ENCODE measurements around the gene COL4A1.

Gene COL4A1

GRCh38 chr13:110236831-110237261 lies 70.1 kb downstream of the COL4A1 start:
- DNase-seq (ENCODE audit: low spot score) = no peak

- no peak for DNase-seq (ENCODE audit: low spot score)
Observed at GRCh38 chr13:110236431-110236830, 70.5 kb downstream of the COL4A1 start.

GRCh38 chr13:110234532-110234931 lies 72.4 kb downstream of the COL4A1 start:
- no peak for DNase-seq (ENCODE audit: low spot score)

- no peak for DNase-seq (ENCODE audit: low spot score)
Observed at GRCh38 chr13:110233951-110234280, 73.0 kb downstream of the COL4A1 start.

GRCh38 chr13:110233181-110233950 lies 73.6 kb downstream of the COL4A1 start:
- no peak for DNase-seq (ENCODE audit: low spot score)

- no peak for DNase-seq (ENCODE audit: low spot score)
Observed at GRCh38 chr13:110232756-110233155, 74.2 kb downstream of the COL4A1 start.

- DNase-seq (ENCODE audit: low spot score) = no peak
Observed at GRCh38 chr13:110232142-110232541, 74.8 kb downstream of the COL4A1 start.

- no peak for DNase-seq (ENCODE audit: low spot score)
Observed at GRCh38 chr13:110231348-110232047, 75.5 kb downstream of the COL4A1 start.

GRCh38 chr13:110230661-110231347 lies 76.2 kb downstream of the COL4A1 start:
- no peak for DNase-seq (ENCODE audit: low spot score)

- no peak for DNase-seq (ENCODE audit: low spot score)
Observed at GRCh38 chr13:110229905-110230563, 76.9 kb downstream of the COL4A1 start.

- no peak for DNase-seq (ENCODE audit: low spot score)
Observed at GRCh38 chr13:110228936-110229904, 77.7 kb downstream of the COL4A1 start.

- no peak for DNase-seq (ENCODE audit: low spot score)
Observed at GRCh38 chr13:110227864-110228643, 78.9 kb downstream of the COL4A1 start.

- DNase-seq (ENCODE audit: low spot score) = no peak
Observed at GRCh38 chr13:110227416-110227815, 79.5 kb downstream of the COL4A1 start.

GRCh38 chr13:110225609-110226574 lies 81.1 kb downstream of the COL4A1 start:
- no peak for DNase-seq (ENCODE audit: low spot score)

GRCh38 chr13:110225003-110225402 lies 82.0 kb downstream of the COL4A1 start:
- no peak for DNase-seq (ENCODE audit: low spot score)

GRCh38 chr13:110224519-110224918 lies 82.4 kb downstream of the COL4A1 start:
- no peak for DNase-seq (ENCODE audit: low spot score)

GRCh38 chr13:110221406-110222117 lies 85.4 kb downstream of the COL4A1 start:
- DNase-seq (ENCODE audit: low spot score) = no peak

GRCh38 chr13:110220471-110220870 lies 86.5 kb downstream of the COL4A1 start:
- DNase-seq (ENCODE audit: low spot score) = no peak
